SK-N-SH treated with all-trans-retinoic acid at 6 μM for 48 hours (cell line): ENCODE measurements around the gene FAM222B.

Experiments
- ARNTL ChIP-seq: fragments of 450-650 bp; formaldehyde crosslinking; IDR thresholded peaks from 2 replicates; pipeline ENCODE4 v1.5.0; 2020; ENCODE audit warnings: low read depth, mild to moderate bottlenecking, moderate library complexity, borderline replicate concordance
- BACH2 ChIP-seq: fragments of 250-450 bp; sonication (Bioruptor Pico); IDR thresholded peaks from 2 replicates; pipeline ENCODE4 v1.9.0; 2021; ENCODE audit warnings: mild to moderate bottlenecking, borderline replicate concordance
- CREB5 ChIP-seq: fragments of 250-450 bp; sonication (Bioruptor Pico); IDR thresholded peaks from 2 replicates; pipeline ENCODE4 v1.5.1; 2020; ENCODE audit warnings: low read depth, mild to moderate bottlenecking, moderate library complexity
- CSDC2 ChIP-seq: fragments of 250-450 bp; sonication (Bioruptor Pico); IDR thresholded peaks from 2 replicates; pipeline ENCODE4 v1.5.0; 2020; ENCODE audit warnings: mild to moderate bottlenecking, moderate library complexity
- ESRRG ChIP-seq: fragments of 250-450 bp; sonication (Bioruptor Pico); IDR thresholded peaks from 2 replicates; pipeline ENCODE4 v1.6.1; 2021; ENCODE audit warnings: mild to moderate bottlenecking
- GLIS3 ChIP-seq: fragments of 250-450 bp; sonication (Bioruptor Pico); IDR thresholded peaks from 2 replicates; pipeline ENCODE4 v1.5.0; 2020; ENCODE audit warnings: mild to moderate bottlenecking, moderate library complexity
- OSR1 ChIP-seq: fragments of 250-450 bp; sonication (Bioruptor Pico); IDR thresholded peaks from 2 replicates; pipeline ENCODE4 v1.8.0; 2022; ENCODE audit warnings: moderate library complexity, mild to moderate bottlenecking, inconsistent platforms
- PATZ1 ChIP-seq: fragments of 250-450 bp; sonication (Bioruptor Pico); IDR thresholded peaks from 2 replicates; pipeline ENCODE4 v1.8.0; 2020; ENCODE audit warnings: mild to moderate bottlenecking, moderate library complexity, borderline replicate concordance
- RARB ChIP-seq: fragments of 250-450 bp; sonication (Bioruptor Pico); IDR thresholded peaks from 2 replicates; pipeline ENCODE4 v1.8.0; 2021; ENCODE audit warnings: mild to moderate bottlenecking, moderate library complexity
- SNAI2 ChIP-seq: fragments of 250-450 bp; sonication (Bioruptor Pico); IDR thresholded peaks from 2 replicates; pipeline ENCODE4 v1.5.0; 2020; ENCODE audit warnings: mild to moderate bottlenecking, moderate library complexity
- TCF4 ChIP-seq: fragments of 250-450 bp; sonication (Bioruptor Pico); IDR thresholded peaks from 2 replicates; pipeline ENCODE4 v1.8.0; 2021; ENCODE audit warnings: mild to moderate bottlenecking, moderate library complexity, borderline replicate concordance
- ZFP30 ChIP-seq: fragments of 450-650 bp; formaldehyde crosslinking; IDR thresholded peaks from 2 replicates; pipeline ENCODE4 v1.5.0; 2022; ENCODE audit warnings: mild to moderate bottlenecking, moderate library complexity
- ZNF70 ChIP-seq: fragments of 450-650 bp; formaldehyde crosslinking; IDR thresholded peaks from 2 replicates; pipeline ENCODE4 v1.5.0; 2020; ENCODE audit warnings: mild to moderate bottlenecking, moderate library complexity

- TF ChIP-seq CSDC2 (CRISPR knock-in tag) (no peak), PATZ1 (CRISPR knock-in tag) (no peak), GLIS3 (CRISPR knock-in tag) (no peak), TCF4 (CRISPR knock-in tag) (no peak), ESRRG (CRISPR knock-in tag) (no peak), SNAI2 (CRISPR knock-in tag) (no peak), CREB5 (CRISPR knock-in tag) (no peak), OSR1 (no peak), ARNTL (CRISPR knock-in tag) (no peak), ZFP30 (CRISPR knock-in tag) (no peak), BACH2 (CRISPR knock-in tag) (no peak), RARB (no peak), ZNF70 (CRISPR knock-in tag) (no peak)
These were observed 6.7 kb upstream of the FAM222B start for GRCh38 chr17:28849281-28849680.
